ENCODE results near the gene SERTM2. TPM values are rescaled to one million over a fixed set of nuclear protein-coding genes. Genes with fewer than 3 reads are reported as not detected.

Gene SERTM2
- total and polyA plus RNA-seq, 4 donors = 0.02 to 0.03 TPM; not detected in 2

- H3K36me3 ChIP-seq (ENCODE audit: control insufficient read depth in 4 of 4, insufficient read depth in 4 of 4, low read length in 4 of 4) = no peaks in the 10 kb centered on the region
- peaks cover 0 to 12% (median 0%) of the 10 kb centered on the region in 4 donors for H3K9me3 ChIP-seq (ENCODE audit: control insufficient read depth in 4 of 4, insufficient read depth in 3 of 4, low read length in 3 of 4)
- peaks cover 0 to 28% (median 0%) of the 10 kb centered on the region in 3 donors for H3K27me3 ChIP-seq (ENCODE audit: control insufficient read depth in 3 of 3, insufficient read depth in 3 of 3, low read length in 2 of 3)
- 84 to 88% methylated on average over 2 of the region's 2 CpGs for WGBS, 2 donors
- ATAC-seq (ENCODE audit: insufficient read depth, low FRiP score) (no peak), DNase-seq (no peak)
- H3K27ac ChIP-seq (ENCODE audit: low read depth in 1 of 2, low read length in 1 of 2) = no peak overlapping the region
- no peak overlapping the region for H3K4me3 ChIP-seq
- H3K4me1 ChIP-seq (ENCODE audit: control insufficient read depth in 5 of 5, insufficient read depth in 5 of 5, low read length in 5 of 5) = no peaks in the 10 kb centered on the region
- H3K9ac ChIP-seq (ENCODE audit: insufficient read depth in 1 of 2, low read length in 2 of 2) = no peak overlapping the region
- TF ChIP-seq CTCF (IDR thresholded peaks at IDR 0.05; ENCODE audit: control extremely low read depth, extremely low read depth) = no peak
These were observed 40.6 kb upstream of the SERTM2 start for GRCh38 chrX:111470681-111471403.

- Histone ChIP-seq H3K9ac (ENCODE audit: insufficient read depth in 1 of 2, low read length in 2 of 2) (no peak overlapping the region), H3K27ac (ENCODE audit: low read depth in 1 of 2, low read length in 1 of 2) (no peak overlapping the region), H3K4me3 (no peak overlapping the region), H3K27me3 (ENCODE audit: control insufficient read depth in 3 of 3, insufficient read depth in 3 of 3, low read length in 2 of 3) (peaks cover 0 to 32% (median 2%) of the 10 kb centered on the region in 3 donors), H3K36me3 (ENCODE audit: control insufficient read depth in 4 of 4, insufficient read depth in 4 of 4, low read length in 4 of 4) (no peaks in the 10 kb centered on the region), H3K9me3 (ENCODE audit: control insufficient read depth in 4 of 4, insufficient read depth in 3 of 4, low read length in 3 of 4) (peaks cover 0 to 6% (median under 1%) of the 10 kb centered on the region in 4 donors), H3K4me1 (ENCODE audit: control insufficient read depth in 5 of 5, insufficient read depth in 5 of 5, low read length in 5 of 5) (no peaks in the 10 kb centered on the region)
- no peak for DNase-seq
- no peak for ATAC-seq (ENCODE audit: insufficient read depth, low FRiP score)
- TF ChIP-seq CTCF (IDR thresholded peaks at IDR 0.05; ENCODE audit: control extremely low read depth, extremely low read depth) = no peak
These were observed 29.5 kb upstream of the SERTM2 start for GRCh38 chrX:111481896-111482295.

GRCh38 chrX:111483135-111483534 lies 28.3 kb upstream of the SERTM2 start:
- no peak for TF ChIP-seq CTCF (IDR thresholded peaks at IDR 0.05; ENCODE audit: control extremely low read depth, extremely low read depth)
- no peak for ATAC-seq (ENCODE audit: insufficient read depth, low FRiP score)
- 46 to 61% methylated on average over 2 of the region's 2 CpGs for WGBS, 2 donors

More at GRCh38 chrX:111483135-111483534, 28.3 kb upstream of the SERTM2 start:
- no peaks in the 10 kb centered on the region for H3K4me1 ChIP-seq (ENCODE audit: control insufficient read depth in 5 of 5, insufficient read depth in 5 of 5, low read length in 5 of 5)
- H3K9me3 ChIP-seq (ENCODE audit: control insufficient read depth in 4 of 4, insufficient read depth in 3 of 4, low read length in 3 of 4) = peaks cover 0 to 6% (median 0%) of the 10 kb centered on the region in 4 donors
- H3K36me3 ChIP-seq (ENCODE audit: control insufficient read depth in 4 of 4, insufficient read depth in 4 of 4, low read length in 4 of 4) = no peaks in the 10 kb centered on the region
- H3K4me3 ChIP-seq = no peak overlapping the region
- H3K27ac ChIP-seq (ENCODE audit: low read depth in 1 of 2, low read length in 1 of 2) = no peak overlapping the region
- DNase-seq = no peak
- H3K9ac ChIP-seq (ENCODE audit: insufficient read depth in 1 of 2, low read length in 2 of 2) = no peak overlapping the region
- peaks cover 0 to 35% (median 1%) of the 10 kb centered on the region in 3 donors for H3K27me3 ChIP-seq (ENCODE audit: control insufficient read depth in 3 of 3, insufficient read depth in 3 of 3, low read length in 2 of 3)
